GM12878 (cell line): ENCODE measurements around the gene CCDC63. TPM values are rescaled to one million over a fixed set of nuclear protein-coding genes. Genes with fewer than 3 reads are reported as not detected.

Experiments
- ATAC-seq: fragments of 200-7000 bp; cut with Tn5 transposase; 3 replicates; pipeline ENCODE4 v1.9.1; 2020; ENCODE audit warnings: mild to moderate bottlenecking, moderate library complexity
- BruUV-seq: library from RNA; stranded (reverse); fragments of 400-500 nt; replicated peaks from 2 replicates; lab custom pipeline; 2021; lab: Mats Ljungman, UMichigan
- CTCF ChIA-PET: fragments of 300-600 bp; sonication (Branson Sonifier 250); formaldehyde crosslinking; extraction: SDS; loops from one replicate; lab custom pipeline; 2021; ENCODE audit warnings: inconsistent platforms; lab: Yijun Ruan, JAX
- POLR2A ChIA-PET: fragments of 350-600 bp; formaldehyde crosslinking; extraction: SDS; loops from one replicate; lab custom pipeline; 2021; ENCODE audit warnings: inconsistent platforms; lab: Charles Lee
- RAD21 ChIA-PET: fragments of 300-600 bp; sonication (Branson Sonifier 250); formaldehyde crosslinking; loops from one replicate; lab custom pipeline; 2023; ENCODE audit warnings: antibody characterized with exemption; ENCODE audit not compliant: unreplicated experiment; lab: Charles Lee
- SMC1A ChIA-PET: fragments of 300-600 bp; sonication (Branson Sonifier 250); formaldehyde crosslinking; loops from one replicate; lab custom pipeline; 2023; ENCODE audit not compliant: unreplicated experiment, uncharacterized antibody; lab: Charles Lee
- DNase-seq: peaks from one replicate; pipeline ENCODE4 v3.0.0-alpha.2; 2011; ENCODE audit warnings: low read depth, low spot score
- FAIRE-seq: peaks from 3 replicates; lab custom pipeline; 2011; peaks lifted over from hg19 to GRCh38; lab: Jason Lieb, UNC
- H2AFZ ChIP-seq: 2 replicates; pipeline ENCODE4 v1.6.0; 2011; ENCODE audit warnings: low read depth, low read length, control low read depth; ENCODE audit not compliant: control insufficient read depth
- H3K27ac ChIP-seq: 2 replicates; pipeline ENCODE4 v1.5.1; 2011; ENCODE audit warnings: control low read depth; ENCODE audit not compliant: control insufficient read depth, insufficient read depth
- H3K27me3 ChIP-seq, 2 experiments: replicated peaks in 1 of 2; 2 replicates each; pipeline versions ENCODE4 v1.6.0 to v1.6.1; 2011; ENCODE audit warnings: low read length in 1 of 2; ENCODE audit not compliant: control insufficient read depth in 2 of 2, insufficient read depth in 2 of 2
- H3K36me3 ChIP-seq, 2 experiments: 2 replicates each; pipeline ENCODE4 v1.5.1; 2011; ENCODE audit warnings: low read length in 1 of 2; ENCODE audit not compliant: control insufficient read depth in 2 of 2, insufficient read depth in 2 of 2
- H3K4me1 ChIP-seq: 2 replicates; pipeline ENCODE4 v1.6.1; 2011; ENCODE audit warnings: mild to moderate bottlenecking, low read length, moderate library complexity, mixed read lengths; ENCODE audit not compliant: control insufficient read depth, insufficient read depth
- H3K4me2 ChIP-seq: 2 replicates; pipeline ENCODE4 v1.6.0; 2011; ENCODE audit warnings: control low read depth; ENCODE audit not compliant: control insufficient read depth, insufficient read depth
- H3K4me3 ChIP-seq: fragments of 200-600 bp; sonication (generic); 2 replicates; pipeline ENCODE4 v1.5.1; 2016
- H3K79me2 ChIP-seq: 2 replicates; pipeline ENCODE4 v1.6.0; 2011; ENCODE audit warnings: low read length; ENCODE audit not compliant: control insufficient read depth, insufficient read depth
- H3K9ac ChIP-seq: 2 replicates; pipeline ENCODE4 v1.8.0; 2011; ENCODE audit warnings: low read length, control low read depth, mixed read lengths; ENCODE audit not compliant: control insufficient read depth, insufficient read depth
- H3K9me3 ChIP-seq: replicated peaks from 3 replicates; pipeline ENCODE4 v1.5.1; 2011; ENCODE audit warnings: mild to moderate bottlenecking, low read length; ENCODE audit not compliant: control insufficient read depth, insufficient read depth
- H4K20me1 ChIP-seq: 2 replicates; pipeline ENCODE4 v1.6.0; 2011; ENCODE audit not compliant: control insufficient read depth, insufficient read depth
- ESRRA ChIP-seq: IDR thresholded peaks from 2 replicates; pipeline ENCODE4 v1.6.1; 2012; ENCODE audit warnings: mild to moderate bottlenecking, low read length, improper control_type of control experiment
- ETV6 ChIP-seq, 2 experiments: fragments of 450-650 bp in 1 of 2; IDR thresholded peaks in 1 of 2; conservative IDR thresholded peaks in 1 of 2; 2 replicates each; pipeline ENCODE4 v1.6.1; 2014; ENCODE audit warnings: antibody characterized with exemption in 1 of 2, borderline replicate concordance in 1 of 2, low read depth in 1 of 2, mild to moderate bottlenecking in 1 of 2, moderate library complexity in 1 of 2
- HCFC1 ChIP-seq: fragments of 150-350 bp; IDR thresholded peaks from 2 replicates; pipeline ENCODE4 v1.6.1; 2014; ENCODE audit warnings: low read length
- JUNB ChIP-seq: IDR thresholded peaks from 2 replicates; pipeline ENCODE4 v1.6.1; 2016; ENCODE audit warnings: antibody characterized with exemption, mild to moderate bottlenecking
- LARP7 ChIP-seq: fragments of 450-650 bp; IDR thresholded peaks from 2 replicates; pipeline ENCODE4 v1.6.1; 2017; ENCODE audit warnings: mild to moderate bottlenecking
- NR2F1 ChIP-seq: fragments of 450-650 bp; conservative IDR thresholded peaks from 2 replicates; pipeline ENCODE4 v1.6.1; 2017; ENCODE audit warnings: mild to moderate bottlenecking
- POU2F2 ChIP-seq: IDR thresholded peaks from 3 replicates; pipeline ENCODE4 v1.6.1; 2011; ENCODE audit warnings: low read depth, mild to moderate bottlenecking, low read length, borderline replicate concordance
- SIX5 ChIP-seq: IDR thresholded peaks from 2 replicates; pipeline ENCODE4 v1.6.1; 2011; ENCODE audit warnings: mild to moderate bottlenecking, low read depth, low read length, moderate library complexity; ENCODE audit not compliant: severe bottlenecking
- SREBF1 ChIP-seq: IDR thresholded peaks from 2 replicates; pipeline ENCODE4 v1.6.1; 2012; ENCODE audit warnings: mild to moderate bottlenecking, low read length
- SRF ChIP-seq, 2 experiments: IDR thresholded peaks; 2 replicates each; pipeline ENCODE4 v1.6.1; 2011; ENCODE audit warnings: low read depth in 2 of 2, low read length in 2 of 2, mild to moderate bottlenecking in 1 of 2, moderate library complexity in 1 of 2
- WGBS: methylation state at CpG from one replicate; pipeline ENCODE4 v1.1.6; 2016; ENCODE audit warnings: low lambda C conversion rate; ENCODE audit not compliant: insufficient replicate concordance, insufficient coverage; ENCODE audit errors: missing lambda C conversion rate; 5-methylcytosine and 5-hydroxymethylcytosine counted together
- in situ Hi-C: fragments of 300-500 bp; cut with MboI; formaldehyde crosslinking; loops from 9 replicates; pipeline ENCODE4 v1.14.3; 2018; ENCODE audit warnings: mixed read lengths
- intact Hi-C: fragments of 100-400 bp; cut with micrococcal nuclease; formaldehyde crosslinking; loops from one replicate; pipeline ENCODE4 v1.14.2; 2022; ENCODE audit not compliant: unreplicated experiment
- polyA plus RNA-seq, 11 experiments: library from polyadenylated mRNA; depleted of rRNA in 4 of 11; unstranded in 6 of 11; stranded (reverse) in 5 of 11; fragments of >200 nt; fragmentation: Nextera tagmentation in 4 of 11; fragmentation: Illumina TruSeq in 1 of 11; extraction: Ambion mirVana in 4 of 11; extraction: Trizol in 1 of 11; gene quantifications; 1 replicate in 1 of 11; 2 replicates in 10 of 11; pipeline versions ENCODE4 v1.2.1 to v1.2.3, GENCODE V29; 2011 to 2016; ENCODE audit warnings: inconsistent platforms in 2 of 11, missing spikeins in 2 of 11, low read depth in 1 of 11
- total RNA-seq, 4 experiments: library from RNA; depleted of rRNA in 3 of 4; stranded (reverse); fragments of >200 nt in 3 of 4; fragmentation: Illumina TruSeq in 1 of 4; extraction: Trizol in 1 of 4; gene quantifications; 2 replicates each; pipeline versions ENCODE4 v1.2.1 to v1.2.3, GENCODE V29; 2013 to 2021
- TF ChIP-seq, protein P1 (sequence below): IDR thresholded peaks from 2 replicates; pipeline ENCODE4 v1.6.1; 2012; ENCODE audit warnings: low read depth, low read length, improper control_type of control experiment
- TF ChIP-seq, protein P2 (sequence below): fragments of 150-350 bp; IDR thresholded peaks from 2 replicates; pipeline ENCODE4 v1.6.1; 2014; ENCODE audit warnings: mild to moderate bottlenecking, low read depth, low read length

Gene CCDC63
- total and polyA plus RNA-seq, 10 of the 15 experiments (the other 5 are each of a cell fraction or from before 2014, with no cell fraction given), result not detected

DNA sequence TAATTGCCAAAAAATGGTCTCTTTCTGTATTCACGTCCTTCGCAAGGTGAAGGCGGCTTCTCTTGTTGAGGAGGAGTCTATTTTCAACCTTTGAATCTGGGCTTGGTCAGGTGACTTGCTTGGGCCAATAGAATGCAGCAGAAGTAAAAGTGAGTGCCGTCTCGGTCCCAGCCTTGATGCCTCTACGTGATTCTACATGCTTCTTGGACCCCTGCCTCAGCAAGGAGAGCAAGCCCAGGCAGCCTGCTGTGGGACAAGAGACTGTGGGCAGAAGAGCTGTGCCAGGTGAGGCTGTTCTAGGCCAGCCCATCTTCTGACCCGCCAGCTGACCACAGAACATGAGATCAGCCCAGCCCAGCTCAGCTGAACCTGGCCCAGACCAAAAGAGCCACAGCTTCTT lies 39.1 kb upstream of the CCDC63 start (continued):
- no peak for TF ChIP-seq POU2F2
- TF ChIP-seq HCFC1, result no peak
- TF ChIP-seq, protein P1, sequence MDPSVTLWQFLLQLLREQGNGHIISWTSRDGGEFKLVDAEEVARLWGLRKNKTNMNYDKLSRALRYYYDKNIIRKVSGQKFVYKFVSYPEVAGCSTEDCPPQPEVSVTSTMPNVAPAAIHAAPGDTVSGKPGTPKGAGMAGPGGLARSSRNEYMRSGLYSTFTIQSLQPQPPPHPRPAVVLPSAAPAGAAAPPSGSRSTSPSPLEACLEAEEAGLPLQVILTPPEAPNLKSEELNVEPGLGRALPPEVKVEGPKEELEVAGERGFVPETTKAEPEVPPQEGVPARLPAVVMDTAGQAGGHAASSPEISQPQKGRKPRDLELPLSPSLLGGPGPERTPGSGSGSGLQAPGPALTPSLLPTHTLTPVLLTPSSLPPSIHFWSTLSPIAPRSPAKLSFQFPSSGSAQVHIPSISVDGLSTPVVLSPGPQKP, result no peak
- no peak for TF ChIP-seq ESRRA
- no peak for TF ChIP-seq ETV6 (conservative IDR thresholded peaks at IDR 0.05 in 1 of 2, IDR thresholded peaks at IDR 0.05 in 1 of 2; ENCODE audit: borderline replicate concordance in 1 of 2, low read depth in 1 of 2)
- TF ChIP-seq LARP7, result no peak
- no peak for TF ChIP-seq JUNB

DNA sequence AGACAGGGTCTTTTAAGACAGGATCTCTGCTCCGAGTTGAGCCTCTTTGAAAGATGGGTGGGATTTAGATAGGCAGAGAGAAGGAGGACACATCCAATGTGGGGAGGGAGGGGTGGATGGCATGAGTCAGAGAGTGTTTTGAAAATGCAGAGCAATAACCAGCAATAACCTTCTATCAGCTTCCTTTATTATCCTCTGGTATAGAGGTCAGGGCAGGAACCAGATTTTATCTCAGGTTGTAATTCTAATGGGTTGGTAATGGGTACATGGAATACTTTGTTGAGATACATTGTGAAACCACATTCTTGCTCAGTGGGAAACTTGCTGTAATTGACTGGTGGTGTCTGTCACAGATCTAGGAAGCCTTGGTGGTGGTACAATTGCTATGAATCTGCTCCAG lies 37.6 kb upstream of the CCDC63 start:
- Histone ChIP-seq H3K9me3 (peaks cover 2% of the 10 kb centered on the region; the same call in 2 of the 3 replicates), H3K79me2 (no peaks in the 10 kb centered on the region), H3K27me3 (no peaks in the 10 kb centered on the region; a peak in 1 of 4 replicates), H3K9ac (no peak overlapping the region), H3K4me2 (no peak overlapping the region), H3K4me1 (no peaks in the 10 kb centered on the region), H3K4me3 (no peak overlapping the region), H4K20me1 (no peaks in the 10 kb centered on the region), H2AFZ (no peak overlapping the region), H3K27ac (no peak overlapping the region), H3K36me3 (no peaks in the 10 kb centered on the region)
- POLR2A ChIA-PET, result no interaction called here
- RAD21 ChIA-PET, result no interaction called here
- no peak for ATAC-seq
- CTCF ChIA-PET, result no interaction called here
- no peak for TF ChIP-seq SRF (IDR thresholded peaks at IDR 0.05; ENCODE audit: low read depth in 2 of 2, low read length in 2 of 2)
- no peak for TF ChIP-seq NR2F1
- no peak for TF ChIP-seq SREBF1
- TF ChIP-seq, protein P2, sequence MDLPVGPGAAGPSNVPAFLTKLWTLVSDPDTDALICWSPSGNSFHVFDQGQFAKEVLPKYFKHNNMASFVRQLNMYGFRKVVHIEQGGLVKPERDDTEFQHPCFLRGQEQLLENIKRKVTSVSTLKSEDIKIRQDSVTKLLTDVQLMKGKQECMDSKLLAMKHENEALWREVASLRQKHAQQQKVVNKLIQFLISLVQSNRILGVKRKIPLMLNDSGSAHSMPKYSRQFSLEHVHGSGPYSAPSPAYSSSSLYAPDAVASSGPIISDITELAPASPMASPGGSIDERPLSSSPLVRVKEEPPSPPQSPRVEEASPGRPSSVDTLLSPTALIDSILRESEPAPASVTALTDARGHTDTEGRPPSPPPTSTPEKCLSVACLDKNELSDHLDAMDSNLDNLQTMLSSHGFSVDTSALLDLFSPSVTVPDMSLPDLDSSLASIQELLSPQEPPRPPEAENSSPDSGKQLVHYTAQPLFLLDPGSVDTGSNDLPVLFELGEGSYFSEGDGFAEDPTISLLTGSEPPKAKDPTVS, result no peak
- TF ChIP-seq SIX5, result no peak
- no peak for DNase-seq
- in situ Hi-C loops, result no loop called here
- FAIRE-seq, result no peak
- no TSS peak for BruUV-seq
- intact Hi-C loops, result no loop called here
- SMC1A ChIA-PET, result no interaction called here
- WGBS, result 56% methylated on average over 1 of the region's 1 CpG
